SK-N-SH (cell line): Measurements from ENCODE around the gene SLF2.

Source experiments
- TF ChIP-seq, protein P1 (sequence below): fragments of 200-600 bp; sonication (generic); IDR thresholded peaks from 2 replicates; pipeline ENCODE4 v1.6.1; 2017; ENCODE audit warnings: antibody characterized with exemption, mild to moderate bottlenecking, moderate library complexity
- TF ChIP-seq, protein P2 (sequence below): fragments of 150-350 bp; IDR thresholded peaks from 2 replicates; pipeline ENCODE4 v1.6.1; 2016; ENCODE audit warnings: mild to moderate bottlenecking, low read depth, low read length

DNA sequence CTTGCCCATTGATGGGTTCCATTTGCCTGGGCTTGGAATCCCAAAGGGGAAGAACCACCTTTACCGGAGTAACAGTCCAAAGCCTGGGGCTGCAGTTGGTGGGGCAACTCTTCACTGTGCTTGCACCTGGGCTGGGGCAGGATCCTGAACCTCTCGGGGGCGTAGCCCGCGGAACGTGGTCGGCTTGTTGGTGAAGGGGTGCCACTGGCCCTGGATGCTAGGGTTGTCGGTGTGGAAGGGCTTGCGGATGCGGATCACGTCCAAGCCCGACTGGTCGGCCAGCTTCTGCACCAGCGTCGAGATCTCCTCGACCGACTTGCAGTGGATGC, 73.8 kb downstream of the SLF2 start:
- TF ChIP-seq, protein P1, sequence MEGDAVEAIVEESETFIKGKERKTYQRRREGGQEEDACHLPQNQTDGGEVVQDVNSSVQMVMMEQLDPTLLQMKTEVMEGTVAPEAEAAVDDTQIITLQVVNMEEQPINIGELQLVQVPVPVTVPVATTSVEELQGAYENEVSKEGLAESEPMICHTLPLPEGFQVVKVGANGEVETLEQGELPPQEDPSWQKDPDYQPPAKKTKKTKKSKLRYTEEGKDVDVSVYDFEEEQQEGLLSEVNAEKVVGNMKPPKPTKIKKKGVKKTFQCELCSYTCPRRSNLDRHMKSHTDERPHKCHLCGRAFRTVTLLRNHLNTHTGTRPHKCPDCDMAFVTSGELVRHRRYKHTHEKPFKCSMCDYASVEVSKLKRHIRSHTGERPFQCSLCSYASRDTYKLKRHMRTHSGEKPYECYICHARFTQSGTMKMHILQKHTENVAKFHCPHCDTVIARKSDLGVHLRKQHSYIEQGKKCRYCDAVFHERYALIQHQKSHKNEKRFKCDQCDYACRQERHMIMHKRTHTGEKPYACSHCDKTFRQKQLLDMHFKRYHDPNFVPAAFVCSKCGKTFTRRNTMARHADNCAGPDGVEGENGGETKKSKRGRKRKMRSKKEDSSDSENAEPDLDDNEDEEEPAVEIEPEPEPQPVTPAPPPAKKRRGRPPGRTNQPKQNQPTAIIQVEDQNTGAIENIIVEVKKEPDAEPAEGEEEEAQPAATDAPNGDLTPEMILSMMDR = no peak
- TF ChIP-seq, protein P2, sequence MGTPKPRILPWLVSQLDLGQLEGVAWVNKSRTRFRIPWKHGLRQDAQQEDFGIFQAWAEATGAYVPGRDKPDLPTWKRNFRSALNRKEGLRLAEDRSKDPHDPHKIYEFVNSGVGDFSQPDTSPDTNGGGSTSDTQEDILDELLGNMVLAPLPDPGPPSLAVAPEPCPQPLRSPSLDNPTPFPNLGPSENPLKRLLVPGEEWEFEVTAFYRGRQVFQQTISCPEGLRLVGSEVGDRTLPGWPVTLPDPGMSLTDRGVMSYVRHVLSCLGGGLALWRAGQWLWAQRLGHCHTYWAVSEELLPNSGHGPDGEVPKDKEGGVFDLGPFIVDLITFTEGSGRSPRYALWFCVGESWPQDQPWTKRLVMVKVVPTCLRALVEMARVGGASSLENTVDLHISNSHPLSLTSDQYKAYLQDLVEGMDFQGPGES = no peak
